Neutrophil (primary cell): ENCODE measurements around the gene CCDC93.

Experiments used
- H3K27ac ChIP-seq: fragments of 200-600 bp; sonication (generic); 2 replicates; pipeline ENCODE4 v1.5.1; 2016; ENCODE audit warnings: mild to moderate bottlenecking, moderate library complexity
- H3K27me3 ChIP-seq: fragments of 200-600 bp; sonication (generic); 2 replicates; pipeline ENCODE4 v1.6.0; 2016; ENCODE audit warnings: mild to moderate bottlenecking
- H3K36me3 ChIP-seq: fragments of 200-600 bp; sonication (generic); 2 replicates; pipeline ENCODE4 v1.5.1; 2017
- H3K4me1 ChIP-seq, 2 experiments: fragments of 200-600 bp in 1 of 2; sonication (generic) in 1 of 2; 1 replicate in 1 of 2; 2 replicates in 1 of 2; pipeline versions ENCODE4 v1.5.1 to v1.6.1; 2013 to 2016; ENCODE audit warnings: low read depth in 1 of 2, low read length in 1 of 2, mild to moderate bottlenecking in 1 of 2, moderate library complexity in 1 of 2; ENCODE audit not compliant: control insufficient read depth in 1 of 2, insufficient read depth in 1 of 2
- H3K4me3 ChIP-seq, 2 experiments: fragments of 200-600 bp in 1 of 2; sonication (generic) in 1 of 2; 1 replicate in 1 of 2; 2 replicates in 1 of 2; pipeline ENCODE4 v1.5.1; 2013 to 2016; ENCODE audit warnings: low read depth in 1 of 2, low read length in 1 of 2, mild to moderate bottlenecking in 1 of 2, moderate library complexity in 1 of 2
- H3K9me3 ChIP-seq: fragments of 200-600 bp; sonication (generic); 2 replicates; pipeline ENCODE4 v1.5.1; 2016
- TF ChIP-seq, protein P1 (sequence below): fragments of 200-600 bp; sonication (generic); IDR thresholded peaks from 2 replicates; pipeline ENCODE4 v1.5.1; 2016; ENCODE audit warnings: antibody characterized with exemption

Gene CCDC93

DNA sequence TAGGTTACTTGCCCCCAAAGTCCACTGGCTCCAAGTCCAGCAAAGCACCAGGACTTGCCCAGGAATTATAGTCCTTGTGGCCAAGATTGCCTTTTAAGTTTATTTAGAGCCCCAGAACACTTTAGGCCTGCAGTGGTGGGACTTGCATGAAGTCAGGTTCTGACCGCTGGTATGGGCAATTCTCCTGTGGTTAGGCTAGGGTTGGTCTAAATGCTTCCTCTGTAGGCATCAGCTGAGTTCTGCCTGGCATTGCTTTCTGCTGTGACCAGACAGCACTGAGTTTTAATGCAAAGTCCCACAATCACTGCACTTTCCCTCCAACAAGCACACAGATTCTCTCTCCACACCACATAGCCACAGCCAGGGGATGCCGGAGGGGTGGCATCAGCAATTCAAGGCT lies 134.9 kb downstream of the CCDC93 start:
- Histone ChIP-seq H3K27me3 (no peaks in the 10 kb centered on the region), H3K9me3 (no peaks in the 10 kb centered on the region), H3K27ac (no peak overlapping the region), H3K4me1 (no peaks in the 10 kb centered on the region), H3K36me3 (no peaks in the 10 kb centered on the region), H3K4me3 (no peak overlapping the region)
- TF ChIP-seq, protein P1, sequence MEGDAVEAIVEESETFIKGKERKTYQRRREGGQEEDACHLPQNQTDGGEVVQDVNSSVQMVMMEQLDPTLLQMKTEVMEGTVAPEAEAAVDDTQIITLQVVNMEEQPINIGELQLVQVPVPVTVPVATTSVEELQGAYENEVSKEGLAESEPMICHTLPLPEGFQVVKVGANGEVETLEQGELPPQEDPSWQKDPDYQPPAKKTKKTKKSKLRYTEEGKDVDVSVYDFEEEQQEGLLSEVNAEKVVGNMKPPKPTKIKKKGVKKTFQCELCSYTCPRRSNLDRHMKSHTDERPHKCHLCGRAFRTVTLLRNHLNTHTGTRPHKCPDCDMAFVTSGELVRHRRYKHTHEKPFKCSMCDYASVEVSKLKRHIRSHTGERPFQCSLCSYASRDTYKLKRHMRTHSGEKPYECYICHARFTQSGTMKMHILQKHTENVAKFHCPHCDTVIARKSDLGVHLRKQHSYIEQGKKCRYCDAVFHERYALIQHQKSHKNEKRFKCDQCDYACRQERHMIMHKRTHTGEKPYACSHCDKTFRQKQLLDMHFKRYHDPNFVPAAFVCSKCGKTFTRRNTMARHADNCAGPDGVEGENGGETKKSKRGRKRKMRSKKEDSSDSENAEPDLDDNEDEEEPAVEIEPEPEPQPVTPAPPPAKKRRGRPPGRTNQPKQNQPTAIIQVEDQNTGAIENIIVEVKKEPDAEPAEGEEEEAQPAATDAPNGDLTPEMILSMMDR = no peak

DNA sequence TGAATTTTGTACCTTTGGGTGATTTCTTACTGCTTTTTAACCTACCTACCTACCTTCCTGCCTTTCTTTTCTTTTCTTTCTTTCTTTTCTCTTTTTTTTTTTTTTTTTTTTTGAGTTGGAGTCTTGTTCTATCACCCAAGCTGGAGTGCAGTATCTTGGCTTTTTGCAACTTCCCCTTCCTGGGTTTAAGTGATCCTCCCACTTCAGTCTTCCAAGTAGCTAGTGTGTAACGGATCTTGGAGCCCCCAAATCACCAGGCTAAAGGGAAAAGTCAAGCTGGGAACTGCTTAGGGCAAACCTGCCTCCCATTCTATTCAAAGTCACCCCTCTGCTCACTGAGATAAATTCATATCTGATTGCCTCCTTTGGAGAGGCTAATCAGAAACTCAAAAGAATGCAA lies 138.1 kb downstream of the CCDC93 start:
- TF ChIP-seq, protein P1 = no peak
- Histone ChIP-seq H3K36me3 (no peaks in the 10 kb centered on the region), H3K9me3 (no peaks in the 10 kb centered on the region), H3K27me3 (no peaks in the 10 kb centered on the region), H3K4me3 (no peak overlapping the region), H3K27ac (no peak overlapping the region), H3K4me1 (no peaks in the 10 kb centered on the region)
